Vagina (tissue), 2 donors: ENCODE results near the gene RPTOR. TPM values are rescaled to one million over a fixed set of nuclear protein-coding genes. Genes with fewer than 3 reads are reported as not detected.

Experiments
- DNase-seq, 2 donors: peaks; one replicate each; pipeline ENCODE4 v3.0.0-alpha.2; 2017; ENCODE audit errors: extremely low spot score in 2 of 2
- H3K27ac ChIP-seq: fragments of 200-600 bp; sonication (generic); one replicate; pipeline ENCODE4 v1.5.1; 2019
- H3K27me3 ChIP-seq: fragments of 200-600 bp; sonication (generic); one replicate; pipeline ENCODE4 v1.5.1; 2019
- H3K36me3 ChIP-seq, 2 donors: fragments of 200-600 bp; sonication (generic); one replicate each; pipeline ENCODE4 v1.5.1; 2017 to 2019
- H3K4me1 ChIP-seq: fragments of 200-600 bp; sonication (generic); one replicate; pipeline ENCODE4 v1.5.1; 2019
- H3K4me3 ChIP-seq, 2 donors: fragments of 200-600 bp; sonication (generic); 1 replicate in 1 of 2; 2 replicates in 1 of 2; pipeline ENCODE4 v1.5.1; 2016 to 2019
- H3K9me3 ChIP-seq: fragments of 200-600 bp; sonication (generic); one replicate; pipeline ENCODE4 v1.5.1; 2019
- POLR2A ChIP-seq, 2 donors: fragments of 450-650 bp; IDR thresholded peaks; one replicate each; pipeline ENCODE4 v1.6.1; 2017; ENCODE audit warnings: antibody characterized with exemption in 2 of 2, mild to moderate bottlenecking in 2 of 2, moderate library complexity in 2 of 2
- POLR2AphosphoS5 ChIP-seq, 2 donors: sonication (generic); formaldehyde crosslinking; IDR thresholded peaks; one replicate each; pipeline ENCODE4 v1.9.0; 2017; ENCODE audit warnings: antibody characterized with exemption in 2 of 2, mild to moderate bottlenecking in 2 of 2, low read depth in 1 of 2; ENCODE audit not compliant: insufficient read depth in 1 of 2
- intact Hi-C: fragments of 100-400 bp; cut with DNase I; formaldehyde crosslinking; loops from one replicate; pipeline ENCODE4 v1.15.1; 2023
- total RNA-seq: library from RNA; depleted of rRNA; stranded (reverse); fragments of >200 nt; gene quantifications from one replicate; pipeline ENCODE4 v1.2.3, GENCODE V29; 2016
- TF ChIP-seq, protein P1 (sequence below), 3 experiments: fragments of 450-650 bp in 2 of 3; fragments of 200-600 bp in 1 of 3; sonication (generic) in 1 of 3; IDR thresholded peaks; one replicate each; pipeline ENCODE4 v1.5.1; 2017 to 2019; ENCODE audit warnings: antibody characterized with exemption in 3 of 3, mild to moderate bottlenecking in 2 of 3, moderate library complexity in 2 of 3

RPTOR gene
- total RNA-seq, 1 donor from 2014 or later = 38.3 TPM

DNA sequence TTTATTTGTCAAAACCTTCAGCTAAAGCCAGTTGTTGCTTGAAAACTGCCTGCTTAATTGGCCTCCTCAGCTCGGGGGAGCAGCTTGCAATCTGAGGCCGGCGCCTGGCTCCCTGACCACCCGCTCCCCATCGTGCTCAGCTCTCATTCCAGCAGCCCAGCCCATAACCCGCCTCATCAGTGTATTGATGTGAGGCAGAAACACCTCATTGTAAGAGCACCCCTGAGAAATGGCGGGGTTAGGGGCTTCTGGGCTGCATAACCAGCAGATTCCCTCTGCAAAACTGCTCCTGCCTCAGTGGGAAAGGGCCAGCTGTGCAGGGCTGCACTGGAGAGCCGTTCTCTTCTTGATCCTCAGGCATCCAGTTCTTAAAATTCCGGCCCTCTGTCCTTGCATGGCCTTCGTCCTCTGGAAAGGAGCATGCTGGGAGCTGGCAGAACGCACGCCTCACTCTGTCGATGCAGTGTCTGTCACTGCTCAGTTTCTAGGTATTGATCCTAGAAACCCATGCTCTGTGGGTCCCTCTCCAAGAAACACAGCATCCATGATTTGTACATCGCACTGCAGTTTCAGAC is 333.2 kb downstream of the RPTOR start:
- intact Hi-C loops = loop anchor here (10.0 kb wide), 1 partner anchor 97 kb away; no protein-coding TSS in a partner anchor
- Histone ChIP-seq H3K36me3 (peaks cover 2 to 5% of the 10 kb centered on the region in 2 donors), H3K27me3 (no peaks in the 10 kb centered on the region), H3K4me1 (no peaks in the 10 kb centered on the region), H3K4me3 (no peak overlapping the region), H3K27ac (no peak overlapping the region), H3K9me3 (no peaks in the 10 kb centered on the region)
- TF ChIP-seq, protein P1, sequence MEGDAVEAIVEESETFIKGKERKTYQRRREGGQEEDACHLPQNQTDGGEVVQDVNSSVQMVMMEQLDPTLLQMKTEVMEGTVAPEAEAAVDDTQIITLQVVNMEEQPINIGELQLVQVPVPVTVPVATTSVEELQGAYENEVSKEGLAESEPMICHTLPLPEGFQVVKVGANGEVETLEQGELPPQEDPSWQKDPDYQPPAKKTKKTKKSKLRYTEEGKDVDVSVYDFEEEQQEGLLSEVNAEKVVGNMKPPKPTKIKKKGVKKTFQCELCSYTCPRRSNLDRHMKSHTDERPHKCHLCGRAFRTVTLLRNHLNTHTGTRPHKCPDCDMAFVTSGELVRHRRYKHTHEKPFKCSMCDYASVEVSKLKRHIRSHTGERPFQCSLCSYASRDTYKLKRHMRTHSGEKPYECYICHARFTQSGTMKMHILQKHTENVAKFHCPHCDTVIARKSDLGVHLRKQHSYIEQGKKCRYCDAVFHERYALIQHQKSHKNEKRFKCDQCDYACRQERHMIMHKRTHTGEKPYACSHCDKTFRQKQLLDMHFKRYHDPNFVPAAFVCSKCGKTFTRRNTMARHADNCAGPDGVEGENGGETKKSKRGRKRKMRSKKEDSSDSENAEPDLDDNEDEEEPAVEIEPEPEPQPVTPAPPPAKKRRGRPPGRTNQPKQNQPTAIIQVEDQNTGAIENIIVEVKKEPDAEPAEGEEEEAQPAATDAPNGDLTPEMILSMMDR (IDR thresholded peaks at IDR 0.05) = no peak
- no peak for TF ChIP-seq POLR2AphosphoS5 (IDR thresholded peaks at IDR 0.05; ENCODE audit: insufficient read depth in 1 of 2, low read depth in 1 of 2)
- TF ChIP-seq POLR2A (IDR thresholded peaks at IDR 0.05) = no peak
- no peak for DNase-seq

DNA sequence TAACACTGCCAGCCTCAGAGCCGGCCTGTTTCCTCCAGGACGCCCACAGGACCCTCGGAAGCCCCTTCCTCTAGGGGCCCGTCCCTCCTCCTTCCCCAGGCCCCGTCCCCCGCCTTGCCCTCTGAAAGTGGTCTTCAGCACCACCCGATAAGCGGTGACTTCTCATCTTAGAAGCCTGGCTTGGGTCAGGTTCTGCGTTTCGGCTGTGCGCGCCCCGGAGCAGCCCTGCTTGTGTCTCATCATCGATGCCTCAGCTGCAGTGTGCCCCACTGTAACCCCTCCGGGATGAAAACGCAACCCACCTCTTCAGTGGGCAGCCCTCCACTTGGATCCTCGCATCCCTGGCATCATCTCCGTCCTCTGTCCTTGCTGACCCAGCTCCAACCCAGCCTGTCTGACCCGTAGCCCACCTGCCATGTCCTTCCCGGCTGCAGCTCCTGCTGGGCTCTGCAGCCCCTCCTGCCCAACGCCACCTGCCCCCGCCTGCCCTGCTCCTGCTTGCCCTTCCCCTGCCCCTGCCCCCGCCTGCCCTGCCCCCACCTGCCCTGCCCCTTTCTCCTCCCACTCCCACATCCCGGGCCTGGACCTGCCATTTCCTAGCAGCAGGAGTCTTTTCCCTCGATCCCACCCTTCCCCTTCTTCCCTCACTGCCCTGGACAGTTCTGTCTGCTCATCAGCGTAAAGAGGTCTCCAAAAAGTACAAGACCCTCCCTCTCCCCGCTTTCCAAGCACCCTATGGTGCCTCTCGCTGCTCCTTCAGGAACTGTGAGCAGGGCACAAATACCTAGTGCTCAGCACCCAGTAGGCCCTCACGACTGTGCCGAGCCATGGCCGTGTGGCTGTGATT is 334.5 kb downstream of the RPTOR start:
- Histone ChIP-seq H3K4me3 (no peak overlapping the region), H3K4me1 (no peaks in the 10 kb centered on the region), H3K36me3 (peaks cover 2 to 16% of the 10 kb centered on the region in 2 donors), H3K27ac (no peak overlapping the region), H3K27me3 (no peaks in the 10 kb centered on the region), H3K9me3 (no peaks in the 10 kb centered on the region)
- no peak for DNase-seq
- intact Hi-C loops = loop anchor here (10.0 kb wide), 1 partner anchor 96 kb away; no protein-coding TSS in a partner anchor
- TF ChIP-seq, protein P1 (IDR thresholded peaks at IDR 0.05) = no peak
- no peak for TF ChIP-seq POLR2A (IDR thresholded peaks at IDR 0.05)
- TF ChIP-seq POLR2AphosphoS5 (IDR thresholded peaks at IDR 0.05; ENCODE audit: insufficient read depth in 1 of 2, low read depth in 1 of 2) = no peak

DNA sequence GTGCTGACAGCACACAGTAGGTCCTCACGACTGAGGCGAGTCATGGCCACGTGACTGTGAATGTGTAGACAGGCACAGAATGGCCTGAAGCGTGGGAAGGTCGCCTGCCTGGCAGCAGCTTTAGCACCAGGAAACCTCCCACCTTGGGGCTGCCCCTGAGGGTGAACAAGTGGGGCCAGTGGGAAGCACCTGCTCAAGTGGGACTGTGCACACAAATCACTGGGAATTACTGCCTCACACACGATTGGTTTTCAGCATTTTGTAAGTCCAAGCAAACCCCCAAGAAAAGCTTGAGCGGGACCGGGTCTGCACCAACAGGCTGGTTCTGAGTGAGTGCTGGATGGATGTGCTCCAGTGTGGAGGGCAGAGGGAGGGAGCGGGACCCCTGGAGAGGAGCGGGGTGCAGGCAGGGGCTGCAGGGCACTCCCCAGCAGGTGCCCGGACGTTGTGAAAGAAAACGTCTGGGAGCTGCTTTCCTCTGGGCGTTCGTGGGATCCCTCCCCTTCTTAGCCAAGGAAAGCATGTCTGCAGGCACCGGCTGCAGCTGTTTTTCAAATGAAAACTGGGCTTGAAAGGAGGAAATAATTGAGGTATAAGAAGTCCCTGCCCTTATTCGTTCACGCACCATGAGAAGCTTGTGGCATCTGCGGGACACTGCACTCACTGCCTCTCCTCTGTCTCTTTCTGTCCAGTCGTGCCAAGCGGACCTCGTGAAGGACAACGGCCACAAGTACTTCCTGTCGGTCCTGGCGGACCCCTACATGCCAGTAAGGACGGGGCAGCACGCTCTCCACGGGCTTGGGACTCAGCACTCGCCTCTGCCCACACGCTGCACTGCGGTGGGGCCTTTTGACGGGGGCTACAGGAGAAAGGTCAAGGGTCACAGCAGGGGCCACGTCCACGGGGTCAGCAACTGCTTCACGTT is 335.3 kb downstream of the RPTOR start:
- intact Hi-C loops = loop anchor here (10.0 kb wide), 1 partner anchor 95 kb away; no protein-coding TSS in a partner anchor
- H3K4me3 ChIP-seq = no peak overlapping the region
- peaks cover 2 to 25% of the 10 kb centered on the region in 2 donors for H3K36me3 ChIP-seq
- no peak overlapping the region for H3K27ac ChIP-seq
- H3K9me3 ChIP-seq = no peaks in the 10 kb centered on the region
- no peaks in the 10 kb centered on the region for H3K27me3 ChIP-seq
- H3K4me1 ChIP-seq = no peaks in the 10 kb centered on the region
- DNase-seq = no peak
- TF ChIP-seq, protein P1 (IDR thresholded peaks at IDR 0.05) = no peak
- TF ChIP-seq POLR2A (IDR thresholded peaks at IDR 0.05) = no peak
- TF ChIP-seq POLR2AphosphoS5 (IDR thresholded peaks at IDR 0.05; ENCODE audit: insufficient read depth in 1 of 2, low read depth in 1 of 2) = no peak

DNA sequence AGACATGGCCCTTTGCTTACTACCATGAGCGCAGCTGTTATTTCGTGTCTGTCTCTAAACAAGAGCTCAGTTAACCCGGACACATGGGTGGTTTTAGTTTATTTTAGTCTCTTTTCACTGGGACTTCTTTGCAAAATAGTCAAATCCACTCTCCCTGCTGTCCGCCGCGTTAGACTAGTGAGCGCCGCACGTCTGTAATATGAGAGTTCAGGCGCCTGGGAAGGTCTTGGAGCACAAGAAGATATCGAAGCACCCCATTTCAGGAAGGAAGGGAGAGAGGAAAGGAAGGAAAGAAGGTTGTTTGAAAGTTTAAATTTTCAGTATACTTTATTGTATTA is 336.0 kb downstream of the RPTOR start:
- intact Hi-C loops = no loop called here
- peaks cover 2 to 31% of the 10 kb centered on the region in 2 donors for H3K36me3 ChIP-seq
- DNase-seq = no peak

More for the DNA sequence above, 336.0 kb downstream of the RPTOR start:
- no peaks in the 10 kb centered on the region for H3K27me3 ChIP-seq
- no peak for TF ChIP-seq POLR2A (IDR thresholded peaks at IDR 0.05)
- TF ChIP-seq POLR2AphosphoS5 (IDR thresholded peaks at IDR 0.05; ENCODE audit: insufficient read depth in 1 of 2, low read depth in 1 of 2) = no peak
- TF ChIP-seq, protein P1 (IDR thresholded peaks at IDR 0.05) = no peak
- H3K4me3 ChIP-seq = no peak overlapping the region
- H3K4me1 ChIP-seq = no peaks in the 10 kb centered on the region
- no peaks in the 10 kb centered on the region for H3K9me3 ChIP-seq
- no peak overlapping the region for H3K27ac ChIP-seq
